ENCODE results near the gene GCDH.

- no peak for TF ChIP-seq POLR2A (IDR thresholded peaks at IDR 0.05)
- no peak for TF ChIP-seq CTCF (IDR thresholded peaks at IDR 0.05)
These were observed 31.4 kb upstream of the GCDH start for GRCh38 chr19:12859546-12859945.
